ENCODE measurements around the gene FCHSD2. TPM values are rescaled to one million over a fixed set of nuclear protein-coding genes. Genes with fewer than 3 reads are reported as not detected.

The FCHSD2 gene
- total and polyA plus RNA-seq, 9 of the 15 experiments (the other 6 are each of a cell fraction or from before 2014, with no cell fraction given): 1.8 to 14.7 (median 6.4) TPM

- TF ChIP-seq ZBTB34 (CRISPR knock-in tag; IDR thresholded peaks at IDR 0.05) (no peak), NFE2 (IDR thresholded peaks at IDR 0.05; ENCODE audit: low read depth) (no peak), NR2C1 (IDR thresholded peaks at IDR 0.05) (no peak), NR2C1 (tag; IDR thresholded peaks at IDR 0.05) (no peak), ZNF511 (CRISPR knock-in tag; IDR thresholded peaks at IDR 0.05) (no peak), IFI16 (CRISPR knock-in tag; IDR thresholded peaks at IDR 0.05) (no peak), KDM5B (IDR thresholded peaks at IDR 0.05; ENCODE audit: insufficient replicate concordance, low read depth, low read length) (no peak), LCOR (CRISPR knock-in tag; IDR thresholded peaks at IDR 0.05) (no peak), ZNF280A (IDR thresholded peaks at IDR 0.05; ENCODE audit: low read depth, partially characterized antibody) (no peak), BRCA1 (IDR thresholded peaks at IDR 0.05) (no peak), BRCA1 (CRISPR knock-in tag; IDR thresholded peaks at IDR 0.05) (no peak)
Measured at GRCh38 chr11:72829884-72830533, 312.1 kb downstream of the FCHSD2 start (continued).

All from K562 (cell line).